ENCODE results near the gene FBXW2.
"Not testable (repeated sequence)": the region's sequence is repeated elsewhere in the genome, so short reads cannot be mapped to it uniquely, and the experiment has no call there.

DNA sequence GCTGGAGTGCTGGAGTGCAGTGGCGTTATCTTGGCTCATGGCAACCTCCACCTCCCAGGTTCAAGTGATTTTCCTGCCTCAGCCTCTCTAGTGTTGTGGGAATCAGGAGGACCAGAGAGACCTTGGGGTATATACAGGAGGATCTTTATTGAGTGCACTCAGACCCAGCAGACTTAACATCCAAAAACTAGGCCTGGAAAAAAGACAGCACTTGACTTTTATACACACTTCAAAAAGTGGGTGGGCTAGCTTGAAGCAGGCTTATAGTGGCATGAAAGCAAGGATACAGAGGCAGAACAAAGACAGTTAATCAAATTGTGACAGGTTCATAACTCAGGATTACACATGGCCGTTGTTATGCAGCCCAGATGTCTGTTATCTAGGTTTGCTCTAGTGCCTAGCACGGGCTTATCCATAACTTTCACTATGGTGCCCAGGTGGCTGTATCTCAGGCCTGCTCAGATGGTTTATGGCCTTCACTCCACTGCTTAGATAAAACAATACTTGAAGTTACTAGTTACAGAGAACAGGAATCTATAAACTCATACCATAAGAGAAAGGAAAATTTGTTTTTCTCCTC, 11.7 kb upstream of the FBXW2 start:
- not testable (repeated sequence) for TF ChIP-seq EP300 (IDR thresholded peaks at IDR 0.05; ENCODE audit: low read depth); POLR2A (IDR thresholded peaks at IDR 0.05)
- TF ChIP-seq, protein P1, sequence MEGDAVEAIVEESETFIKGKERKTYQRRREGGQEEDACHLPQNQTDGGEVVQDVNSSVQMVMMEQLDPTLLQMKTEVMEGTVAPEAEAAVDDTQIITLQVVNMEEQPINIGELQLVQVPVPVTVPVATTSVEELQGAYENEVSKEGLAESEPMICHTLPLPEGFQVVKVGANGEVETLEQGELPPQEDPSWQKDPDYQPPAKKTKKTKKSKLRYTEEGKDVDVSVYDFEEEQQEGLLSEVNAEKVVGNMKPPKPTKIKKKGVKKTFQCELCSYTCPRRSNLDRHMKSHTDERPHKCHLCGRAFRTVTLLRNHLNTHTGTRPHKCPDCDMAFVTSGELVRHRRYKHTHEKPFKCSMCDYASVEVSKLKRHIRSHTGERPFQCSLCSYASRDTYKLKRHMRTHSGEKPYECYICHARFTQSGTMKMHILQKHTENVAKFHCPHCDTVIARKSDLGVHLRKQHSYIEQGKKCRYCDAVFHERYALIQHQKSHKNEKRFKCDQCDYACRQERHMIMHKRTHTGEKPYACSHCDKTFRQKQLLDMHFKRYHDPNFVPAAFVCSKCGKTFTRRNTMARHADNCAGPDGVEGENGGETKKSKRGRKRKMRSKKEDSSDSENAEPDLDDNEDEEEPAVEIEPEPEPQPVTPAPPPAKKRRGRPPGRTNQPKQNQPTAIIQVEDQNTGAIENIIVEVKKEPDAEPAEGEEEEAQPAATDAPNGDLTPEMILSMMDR (IDR thresholded peaks at IDR 0.05): not testable (repeated sequence)

Measured in transverse colon (tissue), 3 donors.